ENCODE data around the gene EPHA10. TPM values are rescaled to one million over a fixed set of nuclear protein-coding genes. Genes with fewer than 3 reads are reported as not detected.
"Not testable (repeated sequence)": the region's sequence is repeated elsewhere in the genome, so short reads cannot be mapped to it uniquely, and the experiment has no call there.

Gene EPHA10
- polyA plus RNA-seq, 3 donors, result 0.10 to 0.36 (median 0.14) TPM

- peak in 1 of 11 donors; percentile 17 for DNase-seq (ENCODE audit: extremely low read depth in 1 of 11, low read depth in 9 of 11, low spot score in 4 of 11)
These were observed 73.3 kb downstream of the EPHA10 start for GRCh38 chr1:37691497-37692077.

- no peak for DNase-seq (ENCODE audit: extremely low read depth in 1 of 11, low read depth in 9 of 11, low spot score in 4 of 11)
These were observed 76.0 kb downstream of the EPHA10 start for GRCh38 chr1:37688926-37689325.

- not testable (repeated sequence) for DNase-seq (ENCODE audit: extremely low read depth in 1 of 11, low read depth in 9 of 11, low spot score in 4 of 11)
These were observed 77.2 kb downstream of the EPHA10 start for GRCh38 chr1:37687764-37688163.

GRCh38 chr1:37685722-37686121, 79.2 kb downstream of the EPHA10 start:
- DNase-seq (ENCODE audit: extremely low read depth in 1 of 11, low read depth in 9 of 11, low spot score in 4 of 11), result no peak

GRCh38 chr1:37684182-37684581, 80.7 kb downstream of the EPHA10 start:
- DNase-seq (ENCODE audit: extremely low read depth in 1 of 11, low read depth in 9 of 11, low spot score in 4 of 11), result not testable (repeated sequence)

- DNase-seq (ENCODE audit: extremely low read depth in 1 of 11, low read depth in 9 of 11, low spot score in 4 of 11), result peak in 2 of 11 donors; percentile 32 to 68
These were observed 82.5 kb downstream of the EPHA10 start for GRCh38 chr1:37682334-37682987.

- DNase-seq (ENCODE audit: extremely low read depth in 1 of 11, low read depth in 9 of 11, low spot score in 4 of 11), result no peak
These were observed 84.0 kb downstream of the EPHA10 start for GRCh38 chr1:37680933-37681332.

- no peak for DNase-seq (ENCODE audit: extremely low read depth in 1 of 11, low read depth in 9 of 11, low spot score in 4 of 11)
These were observed 87.1 kb downstream of the EPHA10 start for GRCh38 chr1:37677808-37678207.

- no peak for DNase-seq (ENCODE audit: extremely low read depth in 1 of 11, low read depth in 9 of 11, low spot score in 4 of 11)
These were observed 87.8 kb downstream of the EPHA10 start for GRCh38 chr1:37677143-37677439.

GRCh38 chr1:37676281-37677142, 88.4 kb downstream of the EPHA10 start:
- DNase-seq (ENCODE audit: extremely low read depth in 1 of 11, low read depth in 9 of 11, low spot score in 4 of 11), result peak in 7 of 11 donors; percentile 57 to 79 (median 74)

- no peak for DNase-seq (ENCODE audit: extremely low read depth in 1 of 11, low read depth in 9 of 11, low spot score in 4 of 11)
These were observed 91.0 kb downstream of the EPHA10 start for GRCh38 chr1:37673920-37674319.

- DNase-seq (ENCODE audit: extremely low read depth in 1 of 11, low read depth in 9 of 11, low spot score in 4 of 11), result no peak
These were observed 92.6 kb downstream of the EPHA10 start for GRCh38 chr1:37672136-37672870.

- DNase-seq (ENCODE audit: extremely low read depth in 1 of 11, low read depth in 9 of 11, low spot score in 4 of 11), result no peak
These were observed 93.7 kb downstream of the EPHA10 start for GRCh38 chr1:37671261-37671660.

- DNase-seq (ENCODE audit: extremely low read depth in 1 of 11, low read depth in 9 of 11, low spot score in 4 of 11), result no peak
These were observed 94.8 kb downstream of the EPHA10 start for GRCh38 chr1:37670133-37670532.

GRCh38 chr1:37667023-37667671, 97.8 kb downstream of the EPHA10 start:
- DNase-seq (ENCODE audit: extremely low read depth in 1 of 11, low read depth in 9 of 11, low spot score in 4 of 11), result no peak

- no peak for DNase-seq (ENCODE audit: extremely low read depth in 1 of 11, low read depth in 9 of 11, low spot score in 4 of 11)
These were observed 98.6 kb downstream of the EPHA10 start for GRCh38 chr1:37666241-37666867.
